Mesenchymal stem cell (in vitro differentiated cells and primary cell): ENCODE measurements around the gene IYD.
"Not testable (repeated sequence)": the region's sequence is repeated elsewhere in the genome, so short reads cannot be mapped to it uniquely, and the experiment has no call there.

Source experiments
- DNase-seq: peaks from one replicate; pipeline ENCODE4 v3.0.0-alpha.2; 2013
- H2AFZ ChIP-seq: one replicate; pipeline ENCODE4 v1.6.1; 2013; ENCODE audit warnings: low read depth, mild to moderate bottlenecking, control low read depth, inconsistent platforms, low read length, moderate library complexity
- H2AK5ac ChIP-seq: 2 replicates; pipeline ENCODE4 v1.6.1; 2013; ENCODE audit warnings: low read length, moderate library complexity, mild to moderate bottlenecking, inconsistent platforms; ENCODE audit not compliant: severe bottlenecking
- H2BK120ac ChIP-seq: one replicate; pipeline ENCODE4 v1.6.1; 2013; ENCODE audit warnings: low read depth, mild to moderate bottlenecking, inconsistent platforms, low read length, moderate library complexity
- H2BK12ac ChIP-seq, 2 experiments: one replicate each; pipeline ENCODE4 v1.6.1; 2013; ENCODE audit warnings: inconsistent platforms in 2 of 2, low read length in 2 of 2, mild to moderate bottlenecking in 2 of 2, moderate library complexity in 2 of 2, control low read depth in 1 of 2
- H2BK15ac ChIP-seq: one replicate; pipeline ENCODE4 v1.6.1; 2013; ENCODE audit warnings: mild to moderate bottlenecking, low read depth, inconsistent platforms; ENCODE audit not compliant: poor library complexity, severe bottlenecking
- H2BK5ac ChIP-seq: 2 replicates; pipeline ENCODE4 v1.6.1; 2013; ENCODE audit warnings: low read depth, mild to moderate bottlenecking, low read length, control low read depth, inconsistent platforms; ENCODE audit not compliant: poor library complexity, severe bottlenecking
- H3K14ac ChIP-seq, 2 experiments: one replicate each; pipeline ENCODE4 v1.6.1; 2013; ENCODE audit warnings: inconsistent platforms in 2 of 2, low read length in 2 of 2, control low read depth in 1 of 2, mild to moderate bottlenecking in 1 of 2, moderate library complexity in 1 of 2
- H3K18ac ChIP-seq, 2 experiments: one replicate each; pipeline ENCODE4 v1.6.1; 2013; ENCODE audit warnings: inconsistent platforms in 2 of 2, low read length in 2 of 2, control low read depth in 1 of 2, low read depth in 1 of 2, mild to moderate bottlenecking in 1 of 2
- H3K23ac ChIP-seq, 2 experiments: one replicate each; pipeline ENCODE4 v1.6.1; 2013; ENCODE audit warnings: inconsistent platforms in 2 of 2, low read length in 2 of 2, mild to moderate bottlenecking in 2 of 2, moderate library complexity in 2 of 2, control low read depth in 1 of 2
- H3K27ac ChIP-seq: 2 replicates; pipeline ENCODE4 v1.5.1; 2013; ENCODE audit warnings: mild to moderate bottlenecking, moderate library complexity, low read length, control low read depth, inconsistent platforms; ENCODE audit not compliant: poor library complexity, severe bottlenecking
- H3K27me3 ChIP-seq, 2 experiments: 2 replicates each; pipeline versions ENCODE4 v1.6.1 to v1.7.0; 2013; ENCODE audit warnings: low read length in 2 of 2, mild to moderate bottlenecking in 2 of 2, moderate library complexity in 2 of 2, control low read depth in 1 of 2, inconsistent platforms in 1 of 2; ENCODE audit not compliant: control insufficient read depth in 1 of 2, insufficient read depth in 1 of 2
- H3K36me3 ChIP-seq, 2 experiments: 2 replicates each; pipeline versions ENCODE4 v1.6.1 to v1.7.0; 2013; ENCODE audit warnings: low read length in 2 of 2, control low read depth in 1 of 2, inconsistent platforms in 1 of 2, low read depth in 1 of 2, mild to moderate bottlenecking in 1 of 2; ENCODE audit not compliant: insufficient read depth in 2 of 2, control insufficient read depth in 1 of 2
- H3K4ac ChIP-seq, 2 experiments: one replicate each; pipeline ENCODE4 v1.6.1; 2013; ENCODE audit warnings: inconsistent platforms in 2 of 2, low read length in 2 of 2, mild to moderate bottlenecking in 2 of 2, moderate library complexity in 2 of 2, control low read depth in 1 of 2, low read depth in 1 of 2
- H3K4me1 ChIP-seq: 2 replicates; pipeline ENCODE4 v1.6.1; 2013; ENCODE audit warnings: low read depth, low read length, control low read depth; ENCODE audit not compliant: control insufficient read depth, insufficient read depth
- H3K4me2 ChIP-seq: 2 replicates; pipeline ENCODE4 v1.6.1; 2013; ENCODE audit warnings: low read length, mild to moderate bottlenecking, inconsistent platforms; ENCODE audit not compliant: poor library complexity, severe bottlenecking
- H3K4me3 ChIP-seq, 2 experiments: 2 replicates each; pipeline versions ENCODE4 v1.5.1 to v1.7.0; 2013; ENCODE audit warnings: low read length in 2 of 2, mild to moderate bottlenecking in 2 of 2, control low read depth in 1 of 2, low read depth in 1 of 2; ENCODE audit not compliant: insufficient read depth in 1 of 2
- H3K79me1 ChIP-seq: replicated peaks from 2 replicates; pipeline ENCODE4 v1.6.1; 2013; ENCODE audit warnings: mild to moderate bottlenecking, control low read depth, low read length, inconsistent platforms; ENCODE audit not compliant: poor library complexity, severe bottlenecking
- H3K9ac ChIP-seq: 2 replicates; pipeline ENCODE4 v1.7.0; 2013; ENCODE audit warnings: mild to moderate bottlenecking, low read length, moderate library complexity
- H3K9me3 ChIP-seq: 2 replicates; pipeline ENCODE4 v1.7.0; 2013; ENCODE audit warnings: mild to moderate bottlenecking, low read length; ENCODE audit not compliant: control insufficient read depth
- H4K8ac ChIP-seq: one replicate; pipeline ENCODE4 v1.6.1; 2013; ENCODE audit warnings: inconsistent platforms, mild to moderate bottlenecking, low read length, moderate library complexity
- H4K91ac ChIP-seq: one replicate; pipeline ENCODE4 v1.6.1; 2013; ENCODE audit warnings: mild to moderate bottlenecking, low read length, inconsistent platforms
- WGBS: methylation state at CpG from one replicate; pipeline ENCODE4 v1.1.7; 2013; ENCODE audit warnings: mixed read lengths; 5-methylcytosine and 5-hydroxymethylcytosine counted together

Gene IYD

DNA sequence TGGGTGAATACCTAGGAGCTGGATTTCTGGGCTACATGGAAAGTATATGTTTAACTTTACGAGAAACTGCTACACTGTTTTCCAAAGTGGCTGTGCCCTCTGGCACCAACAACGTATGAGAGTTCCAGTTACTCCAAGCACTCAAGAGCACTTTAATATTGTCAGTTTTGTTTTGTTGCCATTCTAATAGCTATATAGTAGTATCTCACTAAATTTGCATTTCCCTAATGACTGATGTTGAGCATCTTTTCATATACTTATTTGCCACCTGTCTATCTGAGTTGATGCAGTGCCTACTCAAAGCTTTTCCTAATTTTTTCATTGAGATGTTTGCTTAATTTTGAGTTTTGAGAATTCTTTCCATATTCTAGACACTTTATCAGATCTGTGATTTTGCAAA lies 76.7 kb downstream of the IYD start:
- Histone ChIP-seq H3K14ac (no peak overlapping the region), H4K8ac (no peak overlapping the region), H3K36me3 (no peaks in the 10 kb centered on the region), H2BK120ac (no peak overlapping the region), H2BK12ac (no peak overlapping the region), H2AFZ (no peak overlapping the region), H3K79me1 (no peaks in the 10 kb centered on the region), H2AK5ac (no peak overlapping the region), H4K91ac (no peak overlapping the region), H3K4ac (no peak overlapping the region), H3K4me2 (no peak overlapping the region), H3K27ac (no peak overlapping the region), H2BK15ac (no peak overlapping the region), H3K18ac (no peak overlapping the region), H2BK5ac (no peak overlapping the region), H3K4me3 (no peak overlapping the region), H3K9me3 (peaks cover 6% of the 10 kb centered on the region), H3K9ac (no peak overlapping the region), H3K27me3 (no peaks in the 10 kb centered on the region), H3K4me1 (peaks cover 2% of the 10 kb centered on the region), H3K23ac (no peak overlapping the region)
- DNase-seq: no peak
- 100% methylated on average over 1 of the region's 2 CpGs for WGBS

DNA sequence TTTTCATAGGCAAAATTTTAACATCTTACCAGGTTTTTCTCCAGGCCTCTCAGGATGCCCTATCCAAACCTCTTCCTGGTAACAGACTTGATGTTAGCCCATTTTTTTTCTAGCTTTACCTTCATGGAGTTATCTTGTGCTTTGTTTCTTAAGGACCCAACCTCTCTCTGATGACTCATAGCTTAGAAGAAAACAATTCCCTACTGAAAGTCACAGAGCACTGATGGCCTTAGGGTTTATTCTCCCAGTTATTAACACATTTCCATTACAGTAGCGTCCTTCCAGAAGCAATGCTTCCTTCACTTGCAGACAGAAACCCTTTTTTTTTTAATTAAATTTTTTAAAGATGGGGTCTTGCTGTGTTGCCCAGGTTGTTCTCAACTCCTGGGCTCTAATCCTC lies 79.4 kb downstream of the IYD start:
- H2BK15ac ChIP-seq: no peak overlapping the region
- WGBS: no CpG with 5 or more reads among the region's 1 CpG

DNA sequence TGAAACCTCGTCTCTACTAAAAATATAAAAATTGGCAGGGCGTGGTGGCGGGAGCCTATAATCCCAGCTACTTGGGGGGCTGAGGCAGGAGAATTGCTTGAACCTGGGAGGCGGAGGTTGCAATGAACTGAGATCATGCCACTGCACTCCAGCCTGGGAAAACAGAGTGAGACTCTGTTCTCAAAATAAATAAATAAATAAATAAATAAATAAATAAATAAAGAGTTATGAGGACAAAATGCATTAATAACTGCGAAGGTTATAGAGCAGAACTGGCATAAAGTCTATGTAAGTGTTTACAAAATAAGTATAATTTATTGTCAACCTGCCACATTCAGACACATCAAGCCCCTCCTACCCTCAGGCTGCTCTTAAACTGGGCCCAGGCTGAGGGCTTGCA lies 80.2 kb downstream of the IYD start:
- not testable (repeated sequence) for H2AFZ ChIP-seq, H3K14ac ChIP-seq, H2BK5ac ChIP-seq, H4K91ac ChIP-seq, H3K9ac ChIP-seq, H3K79me1 ChIP-seq, H3K4ac ChIP-seq, H3K4me1 ChIP-seq, DNase-seq, H2AK5ac ChIP-seq, H3K36me3 ChIP-seq, H3K18ac ChIP-seq, H3K23ac ChIP-seq, H2BK120ac ChIP-seq, H3K27me3 ChIP-seq, H3K4me2 ChIP-seq, H3K27ac ChIP-seq, H3K9me3 ChIP-seq, H3K4me3 ChIP-seq, H2BK15ac ChIP-seq, H2BK12ac ChIP-seq, H4K8ac ChIP-seq
- WGBS: 82% methylated on average over 3 of the region's 5 CpGs

More for the DNA sequence above, 79.4 kb downstream of the IYD start:
- no peaks in the 10 kb centered on the region for H3K36me3 ChIP-seq
- no peaks in the 10 kb centered on the region for H3K79me1 ChIP-seq
- H3K18ac ChIP-seq: no peak overlapping the region
- no peak overlapping the region for H2BK12ac ChIP-seq
- no peak overlapping the region for H2BK120ac ChIP-seq
- H3K23ac ChIP-seq: no peak overlapping the region
- no peak overlapping the region for H2AFZ ChIP-seq
- peaks cover 4% of the 10 kb centered on the region for H3K4me1 ChIP-seq
- H3K27ac ChIP-seq: no peak overlapping the region
- no peak overlapping the region for H2AK5ac ChIP-seq
- H3K14ac ChIP-seq: no peak overlapping the region
- no peaks in the 10 kb centered on the region for H3K27me3 ChIP-seq
- H2BK5ac ChIP-seq: no peak overlapping the region
- no peak overlapping the region for H4K8ac ChIP-seq
- H4K91ac ChIP-seq: no peak overlapping the region
- H3K4me2 ChIP-seq: no peak overlapping the region
- no peak for DNase-seq
- H3K9ac ChIP-seq: no peak overlapping the region
- no peak overlapping the region for H3K4me3 ChIP-seq
- no peak overlapping the region for H3K4ac ChIP-seq
- no peaks in the 10 kb centered on the region for H3K9me3 ChIP-seq

DNA sequence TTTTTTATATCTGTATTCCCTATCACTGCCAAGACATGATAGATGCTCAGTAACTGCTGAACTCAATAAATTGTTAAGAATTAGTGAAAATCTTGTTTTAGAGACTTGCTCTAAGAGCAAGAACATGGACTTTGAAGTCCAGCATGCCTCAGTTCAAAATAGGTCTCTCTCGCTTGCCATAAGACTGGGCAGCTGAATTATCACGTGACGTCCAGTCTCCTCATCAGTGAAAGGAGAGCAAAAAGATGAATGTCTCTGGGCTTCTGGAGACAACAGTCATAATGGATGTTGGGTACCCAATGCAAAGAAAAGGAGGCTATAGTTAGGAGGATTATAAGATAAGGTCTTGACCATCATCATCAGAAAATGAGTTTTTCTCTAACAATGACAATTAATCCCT lies 82.1 kb downstream of the IYD start:
- no peak for DNase-seq
- Histone ChIP-seq H3K4ac (no peak overlapping the region), H4K8ac (no peak overlapping the region), H3K23ac (no peak overlapping the region), H4K91ac (no peak overlapping the region), H2BK120ac (no peak overlapping the region), H3K14ac (no peak overlapping the region), H3K4me2 (no peak overlapping the region), H3K36me3 (no peaks in the 10 kb centered on the region), H3K18ac (no peak overlapping the region), H2BK12ac (no peak overlapping the region), H2AK5ac (no peak overlapping the region), H3K27ac (no peak overlapping the region), H3K4me3 (no peak overlapping the region), H3K27me3 (peaks cover 0 to 4% of the 10 kb centered on the region in 2 experiments), H2AFZ (no peak overlapping the region), H3K79me1 (no peaks in the 10 kb centered on the region), H2BK15ac (no peak overlapping the region), H3K9me3 (no peaks in the 10 kb centered on the region), H2BK5ac (no peak overlapping the region), H3K4me1 (peaks cover 3% of the 10 kb centered on the region), H3K9ac (no peak overlapping the region)
- WGBS: 85% methylated on average over 3 of the region's 3 CpGs
